ENCODE measurements around the gene OGFOD2. TPM values are rescaled to one million over a fixed set of nuclear protein-coding genes. Genes with fewer than 3 reads are reported as not detected.

Gene OGFOD2
- total and polyA plus RNA-seq, 2 of the 13 experiments (the other 11 are each of a cell fraction or from before 2014, with no cell fraction given), result 13.2 to 14.6 TPM

GRCh38 chr12:122984612-122985337 lies 9.7 kb downstream of the OGFOD2 start:
- POLR2A ChIA-PET, result interaction anchor here (0.6 to 5.0 kb wide), 7 partner anchors 10 to 253 kb away, joined by 3 to 49 read pairs (median 4); partner anchors contain the start of genes MPHOSPH9, MTRFR and OGFOD2
- peaks cover 45% of the 10 kb centered on the region for H3K4me1 ChIP-seq (ENCODE audit: insufficient read depth, low read length)
- H3K4me3 ChIP-seq (replicated peaks in 1 of 3; ENCODE audit: insufficient read depth in 1 of 3, low read depth in 2 of 3, low read length in 3 of 3), result peak overlapping the region; percentile 13 to 49 (median 19); a peak in 4 of 6 replicates
- no TSS peak for BruUV-seq (replicated peaks)
- no peaks in the 10 kb centered on the region for H4K20me1 ChIP-seq (ENCODE audit: insufficient read depth, low read length)
- DNase-seq (ENCODE audit: low spot score), result peak; percentile 81
- peaks cover 7 to 12% of the 10 kb centered on the region in 2 experiments; a peak in 4 of 5 replicates for H3K36me3 ChIP-seq (replicated peaks in 1 of 2; ENCODE audit: control insufficient read depth in 1 of 2, insufficient read depth in 2 of 2, low read length in 2 of 2)
- FAIRE-seq, result peak; percentile 79
- ATAC-seq, result peak; percentile 74
- in situ Hi-C loops (cut with HindIII; ENCODE audit: extremely low pct_ligation_motif_present, low pct_unique_long_range_greater_than_20kb), result no loop called here
- H3K27me3 ChIP-seq (ENCODE audit: control insufficient read depth in 1 of 2, insufficient read depth in 2 of 2, low read length in 2 of 2), result no peaks in the 10 kb centered on the region; a peak in 1 of 5 replicates
- intact Hi-C loops (cut with micrococcal nuclease; ENCODE audit: unreplicated experiment), result loop anchor here (2.0 to 5.0 kb wide), 2 partner anchors 38 to 248 kb away; partner anchors contain the start of genes MPHOSPH9 and MTRFR
- peak overlapping the region; percentile 64 for H3K9ac ChIP-seq (ENCODE audit: insufficient read depth, low read depth, low read length)
- peak overlapping the region; percentile 59 for H3K4me2 ChIP-seq (ENCODE audit: low read depth, low read length)
- 43% methylated on average over 30 of the region's 34 CpGs for WGBS (ENCODE audit: low lambda C conversion rate)
- H2AFZ ChIP-seq (ENCODE audit: low read length), result no peak overlapping the region
- H3K79me2 ChIP-seq (ENCODE audit: insufficient read depth, low read length), result peaks cover 25% of the 10 kb centered on the region
- no peaks in the 10 kb centered on the region for H3K9me3 ChIP-seq (ENCODE audit: low read length)
- peak overlapping the region; percentile 93 for H3K27ac ChIP-seq (ENCODE audit: extremely low read length, insufficient read depth, low read length)
- CTCF ChIA-PET (ENCODE audit: low intra/inter-chr PET ratio, low total read pairs), result no interaction called here
- TF ChIP-seq PAX8 (CRISPR knock-in tag; IDR thresholded peaks at IDR 0.05; ENCODE audit: borderline replicate concordance), result no peak
- TF ChIP-seq SOX13 (IDR thresholded peaks at IDR 0.05), result no peak
- peak in 1 of 2 experiments; percentile 55; a peak in 1 of 4 replicates for TF ChIP-seq SOX13 (CRISPR knock-in tag; conservative IDR thresholded peaks at IDR 0.05 in 1 of 2, IDR thresholded peaks at IDR 0.05 in 1 of 2)
- TF ChIP-seq SKI (IDR thresholded peaks at IDR 0.05; ENCODE audit: partially characterized antibody), result peak; percentile 89
- TF ChIP-seq POLR2G (IDR thresholded peaks at IDR 0.05; ENCODE audit: low read depth, low read length), result peak; percentile 66; the same call in 1 of the 2 replicates
- TF ChIP-seq TP53 (CRISPR knock-in tag; conservative IDR thresholded peaks at IDR 0.05), result 0 out of 2 replicates have a peak, but pooled peaks have one; percentile 47
- no peak for TF ChIP-seq DNMT3B (CRISPR knock-in tag; conservative IDR thresholded peaks at IDR 0.05)
- peak; percentile 53; the same call in 1 of the 2 replicates for TF ChIP-seq DR1 (CRISPR knock-in tag; IDR thresholded peaks at IDR 0.05)
- TF ChIP-seq ZBTB7A (CRISPR knock-in tag; IDR thresholded peaks at IDR 0.05), result no peak
- peak; percentile 59 for TF ChIP-seq PATZ1 (CRISPR knock-in tag; IDR thresholded peaks at IDR 0.05)
- TF ChIP-seq ZNF331 (CRISPR knock-in tag; IDR thresholded peaks at IDR 0.05), result peak; percentile 73
- peak; percentile 71 for TF ChIP-seq NCOA2 (CRISPR knock-in tag; IDR thresholded peaks at IDR 0.05)
- peak; percentile 72; the same call in 1 of the 2 replicates for TF ChIP-seq ZNF816 (CRISPR knock-in tag; IDR thresholded peaks at IDR 0.05; ENCODE audit: borderline replicate concordance)
- TF ChIP-seq ZNF768 (CRISPR knock-in tag; IDR thresholded peaks at IDR 0.05), result no peak
- TF ChIP-seq ZNF530 (CRISPR knock-in tag; IDR thresholded peaks at IDR 0.05; ENCODE audit: low read depth), result no peak
- no peak for TF ChIP-seq ZNF878 (CRISPR knock-in tag; IDR thresholded peaks at IDR 0.05)
- TF ChIP-seq PRDM15 (CRISPR knock-in tag; IDR thresholded peaks at IDR 0.05), result no peak
- TF ChIP-seq RELA (CRISPR knock-in tag; IDR thresholded peaks at IDR 0.05), result peak; percentile 59

Data from HepG2 (cell line).